ENCODE results near the gene KATNAL2. TPM values are rescaled to one million over a fixed set of nuclear protein-coding genes. Genes with fewer than 3 reads are reported as not detected.
"Not testable (repeated sequence)": the region's sequence is repeated elsewhere in the genome, so short reads cannot be mapped to it uniquely, and the experiment has no call there.

Gene KATNAL2
- total RNA-seq, 1 donor from 2014 or later, result 8.4 TPM

GRCh38 chr18:47030887-47031286 is 113.5 kb downstream of the KATNAL2 start:
- not testable (repeated sequence) for H3K4me3 ChIP-seq (ENCODE audit: low read length in 3 of 3); H3K4me1 ChIP-seq (ENCODE audit: control insufficient read depth in 3 of 3, insufficient read depth in 3 of 3, low read length in 3 of 3); H3K27ac ChIP-seq (ENCODE audit: low read depth, low read length); H3K9ac ChIP-seq (ENCODE audit: low read depth in 1 of 3, low read length in 3 of 3); H3K9me3 ChIP-seq (ENCODE audit: control insufficient read depth in 3 of 3, low read length in 3 of 3); H3K27me3 ChIP-seq (ENCODE audit: control insufficient read depth in 3 of 3, insufficient read depth in 3 of 3, low read length in 3 of 3); H3K36me3 ChIP-seq (ENCODE audit: control insufficient read depth in 3 of 3, insufficient read depth in 3 of 3, low read length in 3 of 3)

DNA sequence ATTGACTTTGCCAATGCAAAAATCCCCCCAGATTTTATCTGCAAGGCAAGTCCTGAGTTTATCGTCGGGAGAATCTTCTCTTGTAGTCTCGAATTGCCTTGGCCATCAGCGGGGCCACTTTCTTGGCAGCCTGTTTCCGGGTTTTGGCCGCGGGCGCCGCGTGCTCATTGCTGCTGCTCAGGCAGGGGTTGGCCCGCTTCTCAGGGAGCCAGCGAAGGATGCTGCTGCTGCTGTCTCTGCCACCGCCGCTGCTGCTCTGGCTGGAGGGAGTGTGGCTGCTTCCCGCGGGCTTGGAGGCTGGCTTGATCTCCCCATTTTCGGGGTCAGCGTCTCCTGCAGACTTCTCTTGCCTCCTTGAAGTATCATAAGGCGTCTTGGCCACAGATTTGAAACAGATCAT is 115.5 kb downstream of the KATNAL2 start:
- peaks cover 0 to 3% (median 0%) of the 10 kb centered on the region in 3 donors for H3K9me3 ChIP-seq (ENCODE audit: control insufficient read depth in 3 of 3, low read length in 3 of 3)

DNA sequence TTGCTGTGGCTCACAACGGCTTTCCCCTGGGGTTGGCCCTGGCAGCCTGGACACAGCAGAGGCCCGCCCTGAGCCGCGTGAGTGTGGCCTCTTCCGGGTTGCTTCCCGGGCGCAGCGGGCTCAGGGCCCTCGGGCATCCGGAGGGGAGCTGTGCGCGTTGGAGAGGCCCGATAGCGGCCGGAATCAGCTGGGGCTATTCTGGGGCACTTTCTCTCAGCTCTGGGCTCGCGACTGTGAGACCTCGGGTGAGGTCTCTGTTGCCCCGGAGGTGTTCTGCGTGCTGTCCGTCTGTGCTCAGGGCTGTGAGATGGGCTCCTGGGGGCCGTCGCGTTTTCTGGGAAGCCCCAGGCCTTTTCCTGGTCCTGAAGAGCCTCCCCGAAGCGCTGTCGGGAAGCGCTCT is 117.2 kb downstream of the KATNAL2 start:
- H3K27me3 ChIP-seq (ENCODE audit: control insufficient read depth in 3 of 3, insufficient read depth in 3 of 3, low read length in 3 of 3); H3K27ac ChIP-seq (ENCODE audit: low read depth, low read length); H3K4me1 ChIP-seq (ENCODE audit: control insufficient read depth in 3 of 3, insufficient read depth in 3 of 3, low read length in 3 of 3); H3K9me3 ChIP-seq (ENCODE audit: control insufficient read depth in 3 of 3, low read length in 3 of 3); H3K4me3 ChIP-seq (ENCODE audit: low read length in 3 of 3); H3K36me3 ChIP-seq (ENCODE audit: control insufficient read depth in 3 of 3, insufficient read depth in 3 of 3, low read length in 3 of 3); H3K9ac ChIP-seq (ENCODE audit: low read depth in 1 of 3, low read length in 3 of 3): not testable (repeated sequence)

More for the DNA sequence above, 115.5 kb downstream of the KATNAL2 start:
- Histone ChIP-seq H3K4me1 (ENCODE audit: control insufficient read depth in 3 of 3, insufficient read depth in 3 of 3, low read length in 3 of 3) (no peaks in the 10 kb centered on the region), H3K4me3 (ENCODE audit: low read length in 3 of 3) (no peak overlapping the region), H3K36me3 (ENCODE audit: control insufficient read depth in 3 of 3, insufficient read depth in 3 of 3, low read length in 3 of 3) (no peaks in the 10 kb centered on the region), H3K27ac (ENCODE audit: low read depth, low read length) (no peak overlapping the region), H3K9ac (ENCODE audit: low read depth in 1 of 3, low read length in 3 of 3) (no peak overlapping the region), H3K27me3 (ENCODE audit: control insufficient read depth in 3 of 3, insufficient read depth in 3 of 3, low read length in 3 of 3) (no peaks in the 10 kb centered on the region)

- no peaks in the 10 kb centered on the region for H3K36me3 ChIP-seq (ENCODE audit: control insufficient read depth in 3 of 3, insufficient read depth in 3 of 3, low read length in 3 of 3)
- no peak within 1 kb of the TSS for H3K27ac ChIP-seq (ENCODE audit: low read depth, low read length)
- no peak within 1 kb of the TSS for H3K9ac ChIP-seq (ENCODE audit: low read depth in 1 of 3, low read length in 3 of 3)
- no peaks in the 10 kb centered on the region for H3K4me1 ChIP-seq (ENCODE audit: control insufficient read depth in 3 of 3, insufficient read depth in 3 of 3, low read length in 3 of 3)
- H3K9me3 ChIP-seq (ENCODE audit: control insufficient read depth in 3 of 3, low read length in 3 of 3), result peaks cover 0 to 3% (median 0%) of the 10 kb centered on the region in 3 donors
- H3K4me3 ChIP-seq (ENCODE audit: low read length in 3 of 3), result no peak within 1 kb of the TSS
- no peaks in the 10 kb centered on the region for H3K27me3 ChIP-seq (ENCODE audit: control insufficient read depth in 3 of 3, insufficient read depth in 3 of 3, low read length in 3 of 3)
Observed at GRCh38 chr18:47035156-47035671, 117.8 kb downstream of the KATNAL2 start, which contains the start of gene ELOA2. Gene ELOA2, minus strand, starts transcription at chr18:47035621. Its CDS starts 357 bp downstream, at chr18:47035264.

- Histone ChIP-seq H3K36me3 (ENCODE audit: control insufficient read depth in 3 of 3, insufficient read depth in 3 of 3, low read length in 3 of 3) (no peaks in the 10 kb centered on the region), H3K27ac (ENCODE audit: low read depth, low read length) (no peak overlapping the region), H3K4me3 (ENCODE audit: low read length in 3 of 3) (no peak overlapping the region), H3K9ac (ENCODE audit: low read depth in 1 of 3, low read length in 3 of 3) (no peak overlapping the region), H3K4me1 (ENCODE audit: control insufficient read depth in 3 of 3, insufficient read depth in 3 of 3, low read length in 3 of 3) (no peaks in the 10 kb centered on the region), H3K9me3 (ENCODE audit: control insufficient read depth in 3 of 3, low read length in 3 of 3) (peaks cover 0 to 3% (median 0%) of the 10 kb centered on the region in 3 donors), H3K27me3 (ENCODE audit: control insufficient read depth in 3 of 3, insufficient read depth in 3 of 3, low read length in 3 of 3) (no peaks in the 10 kb centered on the region)
Observed at GRCh38 chr18:47036298-47036874, 119.0 kb downstream of the KATNAL2 start.

DNA sequence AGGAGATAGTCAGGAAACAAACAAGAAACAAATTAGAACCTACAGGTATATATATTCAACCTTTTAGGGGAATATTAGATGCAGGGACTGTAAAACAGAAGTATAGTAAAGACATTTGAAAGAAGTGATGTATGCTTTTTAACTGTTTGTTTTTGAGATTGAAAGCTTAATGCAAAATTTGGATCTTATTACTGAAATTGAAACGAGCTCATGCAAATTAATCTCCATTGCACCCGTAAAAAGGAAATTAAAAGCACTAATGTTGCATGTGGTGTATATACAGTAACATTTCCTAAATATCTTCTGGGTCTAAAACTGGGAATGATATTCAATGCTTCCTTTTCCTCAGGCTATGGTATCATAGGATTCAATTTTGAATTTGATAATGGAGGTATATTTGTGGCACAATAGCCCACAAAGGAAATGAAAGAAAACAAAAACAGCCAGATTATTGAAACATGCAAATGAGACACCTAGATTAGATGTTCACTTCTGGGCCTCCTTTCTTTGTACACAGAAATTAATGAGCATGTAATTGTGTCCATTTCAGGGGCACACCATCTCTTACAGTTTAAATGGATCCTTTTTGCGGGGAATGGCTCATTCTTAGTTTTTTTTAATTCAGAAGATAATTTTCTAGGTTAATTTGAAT is 119.7 kb downstream of the KATNAL2 start:
- no peak overlapping the region for H3K9ac ChIP-seq (ENCODE audit: low read depth in 1 of 3, low read length in 3 of 3)
- H3K9me3 ChIP-seq (ENCODE audit: control insufficient read depth in 3 of 3, low read length in 3 of 3), result peaks cover 0 to 3% (median 0%) of the 10 kb centered on the region in 3 donors
- H3K36me3 ChIP-seq (ENCODE audit: control insufficient read depth in 3 of 3, insufficient read depth in 3 of 3, low read length in 3 of 3), result no peaks in the 10 kb centered on the region
- no peak overlapping the region for H3K4me3 ChIP-seq (ENCODE audit: low read length in 3 of 3)
- no peak overlapping the region for H3K27ac ChIP-seq (ENCODE audit: low read depth, low read length)
- no peaks in the 10 kb centered on the region for H3K4me1 ChIP-seq (ENCODE audit: control insufficient read depth in 3 of 3, insufficient read depth in 3 of 3, low read length in 3 of 3)
- no peaks in the 10 kb centered on the region for H3K27me3 ChIP-seq (ENCODE audit: control insufficient read depth in 3 of 3, insufficient read depth in 3 of 3, low read length in 3 of 3)

DNA sequence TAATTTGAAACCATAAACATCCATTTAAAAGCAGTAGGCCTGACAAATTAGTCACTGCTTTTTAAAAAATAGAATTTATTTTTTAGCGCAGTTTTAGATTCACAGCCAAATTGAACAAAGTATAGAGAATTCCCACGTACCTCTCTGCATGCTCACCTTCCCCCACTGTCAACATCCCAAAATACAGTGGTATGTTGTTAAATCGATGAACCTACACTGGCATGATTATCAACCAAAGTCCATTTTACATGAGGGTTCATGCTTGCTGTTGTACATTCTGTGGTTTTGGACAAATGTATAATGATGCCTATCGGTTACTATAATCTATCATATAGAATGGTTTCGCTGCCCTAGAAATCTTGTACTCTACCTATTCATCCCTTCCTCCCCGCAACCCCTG is 123.6 kb downstream of the KATNAL2 start:
- no peaks in the 10 kb centered on the region for H3K36me3 ChIP-seq (ENCODE audit: control insufficient read depth in 3 of 3, insufficient read depth in 3 of 3, low read length in 3 of 3)
- no peaks in the 10 kb centered on the region for H3K27me3 ChIP-seq (ENCODE audit: control insufficient read depth in 3 of 3, insufficient read depth in 3 of 3, low read length in 3 of 3)
- H3K4me1 ChIP-seq (ENCODE audit: control insufficient read depth in 3 of 3, insufficient read depth in 3 of 3, low read length in 3 of 3), result no peaks in the 10 kb centered on the region
- H3K9me3 ChIP-seq (ENCODE audit: control insufficient read depth in 3 of 3, low read length in 3 of 3), result no peaks in the 10 kb centered on the region
- no peak overlapping the region for H3K9ac ChIP-seq (ENCODE audit: low read depth in 1 of 3, low read length in 3 of 3)
- no peak overlapping the region for H3K27ac ChIP-seq (ENCODE audit: low read depth, low read length)
- H3K4me3 ChIP-seq (ENCODE audit: low read length in 3 of 3), result no peak overlapping the region

DNA sequence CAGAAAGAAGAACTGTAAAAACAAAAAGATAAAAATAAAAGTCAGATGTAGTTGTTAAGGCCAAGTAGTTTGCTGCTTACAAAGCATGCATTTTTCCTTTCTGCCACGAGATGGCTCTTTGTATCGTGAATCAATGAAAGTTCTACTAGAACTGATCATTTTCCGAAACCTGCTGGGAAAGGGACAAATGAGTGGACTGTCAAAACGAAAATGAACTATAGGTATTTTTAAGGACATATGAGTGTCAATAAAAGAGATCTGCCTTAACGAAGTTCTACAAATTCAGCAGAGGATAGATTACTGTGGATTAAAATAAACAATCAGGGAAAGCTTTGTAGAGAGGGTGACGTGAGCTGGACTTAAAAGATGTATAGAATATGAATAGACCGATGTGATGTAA is 133.1 kb downstream of the KATNAL2 start:
- H3K4me3 ChIP-seq (ENCODE audit: low read length in 3 of 3), result no peak overlapping the region
- peaks cover 0 to 3% (median 0%) of the 10 kb centered on the region in 3 donors for H3K4me1 ChIP-seq (ENCODE audit: control insufficient read depth in 3 of 3, insufficient read depth in 3 of 3, low read length in 3 of 3)
- no peak overlapping the region for H3K27ac ChIP-seq (ENCODE audit: low read depth, low read length)
- H3K27me3 ChIP-seq (ENCODE audit: control insufficient read depth in 3 of 3, insufficient read depth in 3 of 3, low read length in 3 of 3), result no peaks in the 10 kb centered on the region
- H3K9ac ChIP-seq (ENCODE audit: low read depth in 1 of 3, low read length in 3 of 3), result no peak overlapping the region
- no peaks in the 10 kb centered on the region for H3K36me3 ChIP-seq (ENCODE audit: control insufficient read depth in 3 of 3, insufficient read depth in 3 of 3, low read length in 3 of 3)
- no peaks in the 10 kb centered on the region for H3K9me3 ChIP-seq (ENCODE audit: control insufficient read depth in 3 of 3, low read length in 3 of 3)

- Histone ChIP-seq H3K36me3 (ENCODE audit: control insufficient read depth in 3 of 3, insufficient read depth in 3 of 3, low read length in 3 of 3) (no peaks in the 10 kb centered on the region), H3K9me3 (ENCODE audit: control insufficient read depth in 3 of 3, low read length in 3 of 3) (no peaks in the 10 kb centered on the region), H3K27me3 (ENCODE audit: control insufficient read depth in 3 of 3, insufficient read depth in 3 of 3, low read length in 3 of 3) (no peaks in the 10 kb centered on the region), H3K27ac (ENCODE audit: low read depth, low read length) (no peak overlapping the region), H3K4me1 (ENCODE audit: control insufficient read depth in 3 of 3, insufficient read depth in 3 of 3, low read length in 3 of 3) (peaks cover 0 to 3% (median 0%) of the 10 kb centered on the region in 3 donors), H3K9ac (ENCODE audit: low read depth in 1 of 3, low read length in 3 of 3) (no peak overlapping the region), H3K4me3 (ENCODE audit: low read length in 3 of 3) (no peak overlapping the region)
Observed at GRCh38 chr18:47054369-47054768, 137.0 kb downstream of the KATNAL2 start.

GRCh38 chr18:47062471-47062870 is 145.1 kb downstream of the KATNAL2 start:
- no peaks in the 10 kb centered on the region for H3K4me1 ChIP-seq (ENCODE audit: control insufficient read depth in 3 of 3, insufficient read depth in 3 of 3, low read length in 3 of 3)
- H3K9ac ChIP-seq (ENCODE audit: low read depth in 1 of 3, low read length in 3 of 3), result no peak overlapping the region
- H3K27me3 ChIP-seq (ENCODE audit: control insufficient read depth in 3 of 3, insufficient read depth in 3 of 3, low read length in 3 of 3), result peaks cover 0 to 6% (median 0%) of the 10 kb centered on the region in 3 donors
- H3K36me3 ChIP-seq (ENCODE audit: control insufficient read depth in 3 of 3, insufficient read depth in 3 of 3, low read length in 3 of 3), result no peaks in the 10 kb centered on the region
- no peaks in the 10 kb centered on the region for H3K9me3 ChIP-seq (ENCODE audit: control insufficient read depth in 3 of 3, low read length in 3 of 3)
- H3K4me3 ChIP-seq (ENCODE audit: low read length in 3 of 3), result no peak overlapping the region
- H3K27ac ChIP-seq (ENCODE audit: low read depth, low read length), result no peak overlapping the region
